CD14-positive monocyte (primary cell): Measurements from ENCODE around the gene CDC6. TPM values are rescaled to one million over a fixed set of nuclear protein-coding genes. Genes with fewer than 3 reads are reported as not detected.
"Not testable (repeated sequence)": the region's sequence is repeated elsewhere in the genome, so short reads cannot be mapped to it uniquely, and the experiment has no call there.

ENCODE experiments used
- DNase-seq, 3 donors: peaks; one replicate each; pipeline ENCODE4 v3.0.0-alpha.2; 2011 to 2022
- H2AFZ ChIP-seq: 2 replicates; pipeline ENCODE4 v1.6.0; 2012; ENCODE audit warnings: mild to moderate bottlenecking, low read depth, low read length, inconsistent platforms; ENCODE audit not compliant: insufficient read depth, poor library complexity, severe bottlenecking
- H3K27ac ChIP-seq, 2 donors: 1 replicate in 1 of 2; 2 replicates in 1 of 2; pipeline ENCODE4 v1.5.1; 2012 to 2013; ENCODE audit warnings: low read length in 2 of 2, control low read depth in 1 of 2, inconsistent platforms in 1 of 2, low read depth in 1 of 2, mild to moderate bottlenecking in 1 of 2
- H3K27me3 ChIP-seq, 2 donors: one replicate each; pipeline versions ENCODE4 v1.6.0 to v1.6.1; 2011 to 2013; ENCODE audit warnings: low read length in 2 of 2; ENCODE audit not compliant: control insufficient read depth in 2 of 2, insufficient read depth in 2 of 2
- H3K36me3 ChIP-seq, 2 donors: replicated peaks in 1 of 2; 1 replicate in 1 of 2; 2 replicates in 1 of 2; pipeline versions ENCODE4 v1.5.1 to v1.6.1; 2012 to 2013; ENCODE audit warnings: low read length in 2 of 2, control low read depth in 1 of 2, inconsistent platforms in 1 of 2, mild to moderate bottlenecking in 1 of 2; ENCODE audit not compliant: insufficient read depth in 2 of 2, control insufficient read depth in 1 of 2
- H3K4me1 ChIP-seq, 2 donors: 1 replicate in 1 of 2; 2 replicates in 1 of 2; pipeline versions ENCODE4 v1.5.1 to v1.6.1; 2012 to 2013; ENCODE audit warnings: low read length in 2 of 2, control low read depth in 1 of 2, inconsistent platforms in 1 of 2, mild to moderate bottlenecking in 1 of 2, moderate library complexity in 1 of 2; ENCODE audit not compliant: insufficient read depth in 2 of 2, control insufficient read depth in 1 of 2
- H3K4me2 ChIP-seq: replicated peaks from 2 replicates; pipeline ENCODE3; 2012; ENCODE audit warnings: low read length, moderate library complexity, mild to moderate bottlenecking; ENCODE audit not compliant: poor library complexity, severe bottlenecking; ENCODE audit errors: extremely low read depth
- H3K4me3 ChIP-seq, 3 experiments: fragments of 200-600 bp in 1 of 3; sonication (generic) in 1 of 3; replicated peaks in 1 of 3; 1 replicate in 2 of 3; 2 replicates in 1 of 3; pipeline ENCODE4 v1.5.1; 2011 to 2013; ENCODE audit warnings: low read length in 3 of 3, mild to moderate bottlenecking in 3 of 3, control low read depth in 2 of 3, low read depth in 2 of 3, inconsistent platforms in 1 of 3, moderate library complexity in 1 of 3
- H3K79me2 ChIP-seq: 2 replicates; pipeline ENCODE4 v1.6.0; 2012; ENCODE audit warnings: mild to moderate bottlenecking, control low read depth, inconsistent platforms, low read length, moderate library complexity; ENCODE audit not compliant: insufficient read depth
- H3K9ac ChIP-seq: 2 replicates; pipeline ENCODE4 v1.6.0; 2017; ENCODE audit warnings: low read length, mild to moderate bottlenecking; ENCODE audit not compliant: insufficient read depth, poor library complexity, severe bottlenecking
- H3K9me3 ChIP-seq, 2 donors: replicated peaks in 1 of 2; 1 replicate in 1 of 2; 2 replicates in 1 of 2; pipeline versions ENCODE4 v1.5.1 to v1.6.1; 2012 to 2013; ENCODE audit warnings: low read length in 2 of 2, control low read depth in 1 of 2; ENCODE audit not compliant: control insufficient read depth in 1 of 2, insufficient read depth in 1 of 2
- H4K20me1 ChIP-seq: 2 replicates; pipeline ENCODE4 v1.6.0; 2012; ENCODE audit warnings: mild to moderate bottlenecking, low read length, control low read depth, moderate library complexity; ENCODE audit not compliant: insufficient read depth
- H3K27ac Mint-ChIP-seq, 7 donors: one replicate each; pipeline ENCODE4 v1.8.0; 2020; ENCODE audit warnings: mild to moderate bottlenecking in 7 of 7, mixed read lengths in 7 of 7, moderate library complexity in 6 of 7, inconsistent platforms in 2 of 7
- H3K27me3 Mint-ChIP-seq, 3 donors: one replicate each; pipeline ENCODE4 v1.8.0; 2021 to 2022; ENCODE audit warnings: low read depth in 3 of 3, mild to moderate bottlenecking in 3 of 3, mixed read lengths in 3 of 3, moderate library complexity in 3 of 3, inconsistent platforms in 1 of 3
- H3K36me3 Mint-ChIP-seq, 2 donors: one replicate each; pipeline ENCODE4 v1.8.0; 2020; ENCODE audit warnings: mixed read lengths in 2 of 2, inconsistent platforms in 1 of 2, mild to moderate bottlenecking in 1 of 2
- H3K4me1 Mint-ChIP-seq: one replicate; pipeline ENCODE4 v1.8.0; 2020; ENCODE audit warnings: mild to moderate bottlenecking, mixed read lengths
- H3K4me3 Mint-ChIP-seq, 2 donors: one replicate each; pipeline ENCODE4 v1.8.0; 2020; ENCODE audit warnings: mild to moderate bottlenecking in 2 of 2, mixed read lengths in 2 of 2, moderate library complexity in 1 of 2
- H3K9me3 Mint-ChIP-seq, 7 donors: one replicate each; pipeline ENCODE4 v1.8.0; 2020 to 2022; ENCODE audit warnings: mixed read lengths in 7 of 7, mild to moderate bottlenecking in 6 of 7, moderate library complexity in 6 of 7, inconsistent platforms in 2 of 7
- WGBS: methylation state at CpG from one replicate; pipeline ENCODE4 v1.1.5; 2013; ENCODE audit warnings: missing lambda C conversion rate; ENCODE audit not compliant: insufficient coverage; 5-methylcytosine and 5-hydroxymethylcytosine counted together
- intact Hi-C, 2 donors: fragments of 100-400 bp; cut with micrococcal nuclease; formaldehyde crosslinking; loops; one replicate each; pipeline versions ENCODE4 v1.15.0 to v1.15.1; 2023
- polyA plus RNA-seq, 3 donors: library from polyadenylated mRNA; depleted of rRNA in 1 of 3; unstranded in 2 of 3; stranded (reverse) in 1 of 3; fragments of 300-500 nt in 2 of 3; fragments of >200 nt in 1 of 3; fragmentation: Illumina TruSeq in 2 of 3; gene quantifications; 1 replicate in 2 of 3; 2 replicates in 1 of 3; pipeline ENCODE4 v1.2.3, GENCODE V29; 2012 to 2021
- TF ChIP-seq, protein P1 (sequence below): fragments of 200-600 bp; IDR thresholded peaks from one replicate; pipeline ENCODE4 v1.8.0; 2022; ENCODE audit warnings: antibody characterized with exemption, mild to moderate bottlenecking

Gene CDC6
- polyA plus RNA-seq, 3 donors = 0.11 to 0.21 TPM; not detected in 1

- Histone ChIP-seq H3K4me3 (no peak overlapping the region), H3K4me2 (no peak overlapping the region), H3K9me3 (no peaks in the 10 kb centered on the region), H3K79me2 (no peaks in the 10 kb centered on the region), H3K27me3 (no peaks in the 10 kb centered on the region), H2AFZ (no peak overlapping the region), H3K9ac (no peak overlapping the region), H3K27ac (no peak overlapping the region), H3K36me3 (peaks cover 13 to 40% of the 10 kb centered on the region in 2 donors), H4K20me1 (no peaks in the 10 kb centered on the region), H3K4me1 (no peaks in the 10 kb centered on the region)
- peaks cover 26 to 45% of the 10 kb centered on the region in 2 donors for H3K36me3 Mint-ChIP-seq
- H3K4me1 Mint-ChIP-seq = no peaks in the 10 kb centered on the region
- intact Hi-C loops = no loop called here
- no peaks in the 10 kb centered on the region for H3K9me3 Mint-ChIP-seq
- WGBS = no CpG with 5 or more reads among the region's 2 CpGs
- TF ChIP-seq, protein P1, sequence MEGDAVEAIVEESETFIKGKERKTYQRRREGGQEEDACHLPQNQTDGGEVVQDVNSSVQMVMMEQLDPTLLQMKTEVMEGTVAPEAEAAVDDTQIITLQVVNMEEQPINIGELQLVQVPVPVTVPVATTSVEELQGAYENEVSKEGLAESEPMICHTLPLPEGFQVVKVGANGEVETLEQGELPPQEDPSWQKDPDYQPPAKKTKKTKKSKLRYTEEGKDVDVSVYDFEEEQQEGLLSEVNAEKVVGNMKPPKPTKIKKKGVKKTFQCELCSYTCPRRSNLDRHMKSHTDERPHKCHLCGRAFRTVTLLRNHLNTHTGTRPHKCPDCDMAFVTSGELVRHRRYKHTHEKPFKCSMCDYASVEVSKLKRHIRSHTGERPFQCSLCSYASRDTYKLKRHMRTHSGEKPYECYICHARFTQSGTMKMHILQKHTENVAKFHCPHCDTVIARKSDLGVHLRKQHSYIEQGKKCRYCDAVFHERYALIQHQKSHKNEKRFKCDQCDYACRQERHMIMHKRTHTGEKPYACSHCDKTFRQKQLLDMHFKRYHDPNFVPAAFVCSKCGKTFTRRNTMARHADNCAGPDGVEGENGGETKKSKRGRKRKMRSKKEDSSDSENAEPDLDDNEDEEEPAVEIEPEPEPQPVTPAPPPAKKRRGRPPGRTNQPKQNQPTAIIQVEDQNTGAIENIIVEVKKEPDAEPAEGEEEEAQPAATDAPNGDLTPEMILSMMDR = no peak
- DNase-seq = no peak
- no peak overlapping the region for H3K27ac Mint-ChIP-seq
- peaks cover 0 to 2% (median 0%) of the 10 kb centered on the region in 3 donors for H3K27me3 Mint-ChIP-seq
- no peak overlapping the region for H3K4me3 Mint-ChIP-seq
Measured at GRCh38 chr17:40297511-40297910, 9.8 kb downstream of the CDC6 start.

- Histone ChIP-seq H3K36me3 (peaks cover 7 to 34% of the 10 kb centered on the region in 2 donors), H3K4me2 (no peak overlapping the region), H3K4me1 (peaks cover 6 to 8% of the 10 kb centered on the region in 2 donors), H4K20me1 (no peaks in the 10 kb centered on the region), H2AFZ (no peak overlapping the region), H3K79me2 (no peaks in the 10 kb centered on the region), H3K4me3 (no peak overlapping the region), H3K27ac (no peak overlapping the region), H3K9me3 (no peaks in the 10 kb centered on the region), H3K27me3 (no peaks in the 10 kb centered on the region), H3K9ac (no peak overlapping the region)
- TF ChIP-seq, protein P1 = no peak
- Mint-ChIP-seq H3K4me3 (no peak overlapping the region), H3K27ac (no peak overlapping the region), H3K4me1 (peaks cover 8% of the 10 kb centered on the region), H3K9me3 (no peaks in the 10 kb centered on the region), H3K36me3 (peaks cover 20 to 36% of the 10 kb centered on the region in 2 donors), H3K27me3 (peaks cover 0 to 2% (median 0%) of the 10 kb centered on the region in 3 donors)
- DNase-seq = no peak
- WGBS = no CpG with 5 or more reads among the region's 3 CpGs
- intact Hi-C loops = no loop called here
Measured at GRCh38 chr17:40298726-40299125, 11.0 kb downstream of the CDC6 start.

- Histone ChIP-seq H3K36me3 (peaks cover 6 to 31% of the 10 kb centered on the region in 2 donors), H3K4me1 (peaks cover 6 to 12% of the 10 kb centered on the region in 2 donors)
- H3K9me3 ChIP-seq, H2AFZ ChIP-seq, DNase-seq, H3K4me2 ChIP-seq, H3K27ac Mint-ChIP-seq, H3K9ac ChIP-seq, H3K27ac ChIP-seq, intact Hi-C loops, H3K4me3 ChIP-seq, H3K79me2 ChIP-seq, H3K4me3 Mint-ChIP-seq, H3K9me3 Mint-ChIP-seq, H3K27me3 ChIP-seq, H4K20me1 ChIP-seq, H3K27me3 Mint-ChIP-seq: not testable (repeated sequence)
- no CpG with 5 or more reads among the region's 7 CpGs for WGBS
- H3K4me1 Mint-ChIP-seq = peaks cover 11% of the 10 kb centered on the region
- peaks cover 17 to 34% of the 10 kb centered on the region in 2 donors for H3K36me3 Mint-ChIP-seq
Measured at GRCh38 chr17:40299159-40299757, 11.6 kb downstream of the CDC6 start.
